ENCODE measurements around the gene MARK4.
A peak's percentile ranks its signal among the peaks of the same experiment; 100 is the strongest.

MARK4 gene

DNA sequence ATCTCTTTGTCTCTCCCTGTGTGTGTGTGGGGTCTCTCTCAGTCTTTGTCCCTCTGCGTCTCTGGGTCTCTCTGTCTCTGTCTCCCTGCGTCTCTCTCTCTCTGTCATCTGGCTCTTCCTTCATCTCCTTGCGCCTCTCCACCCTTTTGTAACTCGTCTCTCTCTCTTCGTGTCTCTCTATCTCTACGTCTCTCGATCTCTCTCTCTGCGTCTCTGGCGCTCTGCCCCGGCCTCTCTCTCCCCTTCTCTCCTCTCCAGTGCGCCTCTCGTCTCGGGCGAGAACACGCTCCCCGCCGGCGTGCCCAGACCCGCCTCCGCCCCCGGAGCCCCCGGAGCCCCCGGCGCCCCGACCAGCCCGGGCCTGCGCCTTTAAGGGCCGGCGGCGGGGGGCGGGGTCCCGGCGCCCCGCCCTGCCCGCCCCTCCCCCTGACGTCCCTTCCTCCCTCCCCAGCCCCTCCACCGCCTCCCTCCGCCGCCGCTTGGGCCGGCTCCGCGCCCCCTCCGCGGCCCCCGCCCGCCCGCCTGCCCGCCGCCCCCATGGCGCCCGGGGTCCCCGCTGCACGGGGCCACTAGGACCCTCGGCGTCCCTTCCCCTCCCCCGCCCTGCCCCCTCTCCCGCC lies at the start of gene MARK4:
TSS of gene MARK4 (plus strand) at position 440 of the 620 bp plus-strand sequence. CDS start 318 bp downstream, outside the sequence.
- peak; percentile 97 for DNase-seq (ENCODE audit: extremely low spot score)
- POLR2A ChIA-PET, result interaction anchor here (0.6 kb wide), 1 partner anchor 120 kb away, joined by 4 read pairs; no protein-coding TSS in a partner anchor
- TF ChIP-seq, protein P1, sequence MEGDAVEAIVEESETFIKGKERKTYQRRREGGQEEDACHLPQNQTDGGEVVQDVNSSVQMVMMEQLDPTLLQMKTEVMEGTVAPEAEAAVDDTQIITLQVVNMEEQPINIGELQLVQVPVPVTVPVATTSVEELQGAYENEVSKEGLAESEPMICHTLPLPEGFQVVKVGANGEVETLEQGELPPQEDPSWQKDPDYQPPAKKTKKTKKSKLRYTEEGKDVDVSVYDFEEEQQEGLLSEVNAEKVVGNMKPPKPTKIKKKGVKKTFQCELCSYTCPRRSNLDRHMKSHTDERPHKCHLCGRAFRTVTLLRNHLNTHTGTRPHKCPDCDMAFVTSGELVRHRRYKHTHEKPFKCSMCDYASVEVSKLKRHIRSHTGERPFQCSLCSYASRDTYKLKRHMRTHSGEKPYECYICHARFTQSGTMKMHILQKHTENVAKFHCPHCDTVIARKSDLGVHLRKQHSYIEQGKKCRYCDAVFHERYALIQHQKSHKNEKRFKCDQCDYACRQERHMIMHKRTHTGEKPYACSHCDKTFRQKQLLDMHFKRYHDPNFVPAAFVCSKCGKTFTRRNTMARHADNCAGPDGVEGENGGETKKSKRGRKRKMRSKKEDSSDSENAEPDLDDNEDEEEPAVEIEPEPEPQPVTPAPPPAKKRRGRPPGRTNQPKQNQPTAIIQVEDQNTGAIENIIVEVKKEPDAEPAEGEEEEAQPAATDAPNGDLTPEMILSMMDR (IDR thresholded peaks at IDR 0.05; ENCODE audit: control extremely low read depth, extremely low read depth, low read depth, missing control alignments), result no peak
- CTCF ChIA-PET, result no interaction called here

DNA sequence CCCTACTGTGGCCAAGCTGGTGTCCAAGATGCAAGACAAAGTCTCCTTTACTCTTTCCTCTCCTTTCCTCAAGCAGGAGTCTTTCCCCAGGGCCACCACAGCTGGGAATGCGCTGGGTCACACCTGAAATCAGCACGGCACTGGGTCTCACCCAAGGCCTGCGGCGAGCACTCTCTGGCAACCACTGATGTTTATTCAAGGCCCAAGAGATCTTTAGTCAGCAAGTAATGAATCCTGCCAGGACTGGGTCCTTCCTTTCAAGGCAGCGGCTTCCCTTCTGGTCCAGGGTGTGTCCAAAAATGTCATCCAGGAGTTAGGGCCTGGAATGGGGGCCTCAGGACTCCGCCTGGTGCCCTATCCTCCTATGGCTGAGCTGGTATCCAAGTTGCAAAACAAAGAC lies 48.4 kb upstream of the MARK4 start:
- ChIA-PET CTCF (interaction anchor here (1.3 kb wide), 2 partner anchors 11 to 46 kb away, joined by 3 read pairs; no protein-coding TSS in a partner anchor), POLR2A (no interaction called here)
- TF ChIP-seq, protein P1 (IDR thresholded peaks at IDR 0.05; ENCODE audit: control extremely low read depth, extremely low read depth, low read depth, missing control alignments), result no peak
- DNase-seq (ENCODE audit: extremely low spot score), result no peak

DNA sequence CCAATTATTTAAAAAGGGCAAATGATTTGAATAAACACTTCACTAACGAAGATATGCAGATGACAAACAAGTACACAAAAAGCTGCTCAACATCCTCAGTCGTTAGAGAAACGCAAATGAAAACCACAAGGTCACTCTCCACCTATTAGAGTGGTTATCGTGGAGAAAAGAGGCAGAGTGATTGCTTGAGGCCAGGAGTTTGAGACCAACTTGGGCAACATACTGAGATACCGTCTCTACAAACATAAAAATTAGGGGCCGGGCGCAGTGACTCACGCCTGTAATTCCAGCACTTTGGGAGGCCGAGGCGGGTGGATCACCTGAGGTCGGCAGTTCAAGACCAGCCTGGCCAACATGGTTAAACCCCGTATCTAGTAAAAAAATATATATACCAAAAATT lies 45.3 kb upstream of the MARK4 start:
- POLR2A ChIA-PET, result no interaction called here
- DNase-seq (ENCODE audit: extremely low spot score), result no peak
- CTCF ChIA-PET, result interaction anchor here (1.0 kb wide), 1 partner anchor 9 kb away, joined by 4 read pairs; no protein-coding TSS in a partner anchor
- TF ChIP-seq, protein P1 (IDR thresholded peaks at IDR 0.05; ENCODE audit: control extremely low read depth, extremely low read depth, low read depth, missing control alignments), result no peak

DNA sequence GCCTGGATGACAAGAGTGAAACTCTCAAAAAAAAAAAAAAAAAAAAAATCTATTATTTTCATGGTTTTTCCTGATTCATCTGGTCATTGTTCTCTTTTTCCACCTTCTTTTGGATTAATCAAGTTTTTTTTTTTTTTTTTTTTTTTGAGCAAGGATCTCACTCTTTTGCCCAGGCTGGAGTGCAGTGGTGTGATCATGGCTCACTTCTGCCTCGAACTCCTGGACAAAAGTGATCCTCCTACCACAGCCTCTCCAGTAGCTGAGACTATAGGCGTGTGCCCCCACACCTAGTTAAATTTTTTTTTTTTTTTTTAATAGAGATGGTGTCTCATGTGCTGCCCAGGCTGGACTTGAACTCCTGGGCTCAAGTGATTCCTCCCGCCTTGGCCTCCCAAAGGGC lies 44.7 kb upstream of the MARK4 start:
- ChIA-PET CTCF (interaction anchor here (1.4 kb wide), 1 partner anchor 19 kb away, joined by 5 read pairs; no protein-coding TSS in a partner anchor), POLR2A (no interaction called here)
- DNase-seq (ENCODE audit: extremely low spot score), result no peak
- TF ChIP-seq, protein P1 (IDR thresholded peaks at IDR 0.05; ENCODE audit: control extremely low read depth, extremely low read depth, low read depth, missing control alignments), result no peak

DNA sequence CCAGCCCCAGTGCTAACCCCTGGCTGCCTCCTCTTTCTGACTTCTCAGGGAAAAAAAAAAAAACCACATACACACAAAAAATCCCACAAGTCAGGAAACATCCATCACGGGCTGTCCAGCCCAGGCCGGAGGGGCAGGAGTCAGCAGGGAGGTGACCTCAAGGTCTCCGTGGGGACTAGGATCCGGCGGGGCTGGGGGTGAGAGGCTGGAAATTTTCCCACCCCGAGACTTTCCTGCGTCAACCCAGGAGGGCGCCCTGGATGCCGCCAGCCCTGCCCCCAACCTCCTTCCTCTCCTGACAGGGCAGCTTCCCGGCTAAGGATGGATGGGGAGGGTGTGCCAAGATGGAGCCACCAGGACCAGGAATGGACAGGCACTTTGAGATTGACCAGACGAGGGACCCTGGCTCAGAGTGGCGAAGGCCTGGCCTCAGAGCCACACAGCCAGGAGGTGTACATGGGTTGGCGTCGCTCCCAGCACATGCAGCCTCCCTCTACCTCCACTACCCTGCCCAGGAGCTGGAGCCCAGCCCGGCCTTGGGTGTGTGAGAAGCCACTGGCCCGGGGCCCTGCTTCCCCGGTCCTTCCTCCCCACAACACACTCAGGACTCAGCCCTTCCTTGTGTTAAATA lies 39.2 kb upstream of the MARK4 start:
- TF ChIP-seq, protein P1 (IDR thresholded peaks at IDR 0.05; ENCODE audit: control extremely low read depth, extremely low read depth, low read depth, missing control alignments), result no peak
- POLR2A ChIA-PET, result no interaction called here
- CTCF ChIA-PET, result interaction anchor here (1.2 kb wide), 1 partner anchor 18 kb away, joined by 3 read pairs; no protein-coding TSS in a partner anchor
- DNase-seq (ENCODE audit: extremely low spot score), result no peak

DNA sequence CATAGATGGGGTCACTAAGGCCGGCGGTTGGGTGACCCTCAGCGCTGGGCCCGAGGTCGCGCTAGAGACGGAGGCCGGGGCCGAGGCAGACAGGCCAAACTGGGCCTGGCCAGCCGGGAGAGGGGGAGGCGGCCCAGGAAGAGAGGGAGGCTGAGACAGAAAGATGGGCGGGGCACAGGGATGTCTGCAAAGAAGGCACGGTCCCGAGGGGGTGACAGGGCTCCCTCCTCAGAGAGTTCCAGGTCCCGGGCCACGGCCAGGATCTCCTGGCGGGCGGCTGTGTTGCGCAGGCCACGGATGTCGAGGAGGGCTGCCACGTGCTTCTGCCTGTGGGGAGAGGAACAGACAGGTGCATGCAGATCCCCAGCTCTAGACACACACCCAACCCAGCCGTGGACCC lies 38.0 kb upstream of the MARK4 start:
- POLR2A ChIA-PET, result no interaction called here

More for the DNA sequence above, 38.0 kb upstream of the MARK4 start:
- DNase-seq (ENCODE audit: extremely low spot score), result no peak
- TF ChIP-seq, protein P1 (IDR thresholded peaks at IDR 0.05; ENCODE audit: control extremely low read depth, extremely low read depth, low read depth, missing control alignments), result no peak
- CTCF ChIA-PET, result no interaction called here

All from GM10248 (cell line).